LNCaP clone FGC (cell line): ENCODE measurements around the gene IGHMBP2.
"Not testable (repeated sequence)": the region's sequence is repeated elsewhere in the genome, so short reads cannot be mapped to it uniquely, and the experiment has no call there.

Experiments used
- DNase-seq: peaks from one replicate; pipeline ENCODE4 v3.0.0-alpha.2; 2011; ENCODE audit warnings: low read depth
- H3K4me3 ChIP-seq: 2 replicates; pipeline ENCODE4 v1.5.1; 2011; ENCODE audit warnings: mild to moderate bottlenecking, low read depth, low read length, control low read depth
- CTCF ChIP-seq: IDR thresholded peaks from 2 replicates; pipeline ENCODE4 v1.5.1; 2012; ENCODE audit warnings: mild to moderate bottlenecking; ENCODE audit not compliant: control insufficient read depth, insufficient read depth; ENCODE audit errors: extremely low read depth

The IGHMBP2 gene

GRCh38 chr11:68903288-68904247 lies at the start of gene IGHMBP2, which contains the start of gene MRPL21:
TSS of gene IGHMBP2 (plus strand) at chr11:68903891. CDS start at chr11:68903953, 62 bp downstream.
TSS of gene MRPL21 (minus strand) at chr11:68903832. CDS start at chr11:68903810, 22 bp downstream.
- H3K4me3 ChIP-seq: peak within 1 kb of the TSS; percentile 75
- TF ChIP-seq CTCF: no peak
- DNase-seq: peak; percentile 51

- H3K4me3 ChIP-seq: no peak overlapping the region
- DNase-seq: no peak
- TF ChIP-seq CTCF: no peak
These were observed 49.3 kb upstream of the IGHMBP2 start for GRCh38 chr11:68854273-68854958.

- no peak for DNase-seq
- H3K4me3 ChIP-seq: no peak overlapping the region
- no peak for TF ChIP-seq CTCF
These were observed 48.3 kb upstream of the IGHMBP2 start for GRCh38 chr11:68855205-68855981.

- DNase-seq, H3K4me3 ChIP-seq: not testable (repeated sequence)
These were observed 47.2 kb upstream of the IGHMBP2 start for GRCh38 chr11:68856425-68857030.

- TF ChIP-seq CTCF: peak; percentile 12; the same call in 1 of the 2 replicates
- H3K4me3 ChIP-seq: no peak overlapping the region
- no peak for DNase-seq
These were observed 46.6 kb upstream of the IGHMBP2 start for GRCh38 chr11:68857037-68857586.

- no peak overlapping the region for H3K4me3 ChIP-seq
- no peak for DNase-seq
- TF ChIP-seq CTCF: no peak
These were observed 44.6 kb upstream of the IGHMBP2 start for GRCh38 chr11:68859123-68859522.
